Measurements from ENCODE around the gene KCNJ3.

- TF ChIP-seq CTCF (conservative IDR thresholded peaks at IDR 0.05; ENCODE audit: low read length) (no peak), EZH2phosphoT487 (IDR thresholded peaks at IDR 0.05; ENCODE audit: borderline replicate concordance, low read depth, low read length) (no peak)
Measured at GRCh38 chr2:154740361-154740760, 41.9 kb downstream of the KCNJ3 start.
